MM.1S (cell line): Measurements from ENCODE around the gene RPS6KA4.

Source experiments
- DNase-seq: peaks from one replicate; pipeline ENCODE4 v3.0.0-alpha.2; 2015
- H2AFZ ChIP-seq: fragments of 300-600 bp; sonication (generic); 2 replicates; pipeline ENCODE4 v1.6.0; 2016; ENCODE audit warnings: antibody characterized with exemption, low read length
- H3F3A ChIP-seq: fragments of 300-600 bp; sonication (generic); 2 replicates; pipeline ENCODE4 v1.6.1; 2016; ENCODE audit warnings: mild to moderate bottlenecking, antibody characterized with exemption, low read length, moderate library complexity, mixed read lengths; ENCODE audit not compliant: insufficient read depth
- H3K27ac ChIP-seq: fragments of 300-600 bp; sonication (generic); 2 replicates; pipeline ENCODE4 v1.5.1; 2016; ENCODE audit warnings: mild to moderate bottlenecking, low read length
- H3K27me3 ChIP-seq: fragments of 300-600 bp; sonication (generic); replicated peaks from 2 replicates; pipeline ENCODE4 v1.6.0; 2016; ENCODE audit warnings: low read length; ENCODE audit not compliant: insufficient read depth
- H3K36me3 ChIP-seq: fragments of 300-600 bp; sonication (generic); replicated peaks from 2 replicates; pipeline ENCODE4 v1.6.1; 2016; ENCODE audit warnings: mild to moderate bottlenecking, low read length, mixed read lengths; ENCODE audit not compliant: insufficient read depth
- H3K4me1 ChIP-seq: fragments of 300-600 bp; sonication (generic); 2 replicates; pipeline ENCODE4 v1.6.1; 2016; ENCODE audit warnings: low read length, mixed read lengths
- H3K4me2 ChIP-seq: fragments of 300-600 bp; sonication (generic); 2 replicates; pipeline ENCODE4 v1.6.0; 2016; ENCODE audit warnings: low read depth, low read length
- H3K4me3 ChIP-seq: fragments of 300-600 bp; sonication (generic); 2 replicates; pipeline ENCODE4 v1.5.1; 2016; ENCODE audit warnings: low read length, mixed read lengths
- H3K79me2 ChIP-seq: fragments of 300-600 bp; sonication (generic); 2 replicates; pipeline ENCODE4 v1.6.1; 2016; ENCODE audit warnings: mixed run types, low read length, mixed read lengths
- H3K9ac ChIP-seq: fragments of 300-600 bp; sonication (generic); 2 replicates; pipeline ENCODE4 v1.6.1; 2016; ENCODE audit warnings: low read length, mixed read lengths
- H3K9me2 ChIP-seq: fragments of 300-600 bp; sonication (generic); replicated peaks from 2 replicates; pipeline ENCODE4 v1.6.1; 2016; ENCODE audit warnings: mild to moderate bottlenecking, low read length, mixed read lengths; ENCODE audit not compliant: insufficient read depth
- H3K9me3 ChIP-seq: fragments of 300-600 bp; sonication (generic); replicated peaks from 2 replicates; pipeline ENCODE4 v1.6.1; 2016; ENCODE audit warnings: mild to moderate bottlenecking, low read length, mixed read lengths; ENCODE audit not compliant: insufficient read depth
- H4K20me1 ChIP-seq: fragments of 300-600 bp; sonication (generic); 2 replicates; pipeline ENCODE4 v1.6.1; 2016; ENCODE audit warnings: mild to moderate bottlenecking, low read length, moderate library complexity, mixed read lengths; ENCODE audit not compliant: insufficient read depth
- CTCF ChIP-seq: fragments of 300-600 bp; sonication (generic); IDR thresholded peaks from 2 replicates; pipeline ENCODE4 v1.5.1; 2016; ENCODE audit warnings: antibody characterized with exemption, low read length, mixed read lengths
- EZH2 ChIP-seq: fragments of 300-600 bp; sonication (generic); optimal IDR thresholded peaks from 2 replicates; pipeline ENCODE3; 2017; ENCODE audit warnings: low read depth, mild to moderate bottlenecking, antibody characterized with exemption, low read length, mixed read lengths
- EZH2phosphoT487 ChIP-seq: fragments of 300-600 bp; sonication (generic); IDR thresholded peaks from 2 replicates; pipeline ENCODE4 v1.6.1; 2018; ENCODE audit warnings: antibody characterized with exemption, low read length

The RPS6KA4 gene

GRCh38 chr11:64366751-64367150 is 7.8 kb downstream of the RPS6KA4 start:
- Histone ChIP-seq H3K9ac (no peak overlapping the region), H2AFZ (no peak overlapping the region), H3K4me1 (peaks cover 2% of the 10 kb centered on the region; the same call in 1 of the 2 replicates), H3K79me2 (no peaks in the 10 kb centered on the region), H3K36me3 (no peaks in the 10 kb centered on the region; the same call in 1 of the 2 replicates), H3K4me3 (no peak overlapping the region), H3K4me2 (no peak overlapping the region), H3K27ac (no peak overlapping the region), H3K9me3 (no peaks in the 10 kb centered on the region), H3K27me3 (no peaks in the 10 kb centered on the region), H4K20me1 (no peaks in the 10 kb centered on the region), H3K9me2 (no peaks in the 10 kb centered on the region), H3F3A (no peaks in the 10 kb centered on the region)
- no peak for TF ChIP-seq EZH2
- DNase-seq: no peak

GRCh38 chr11:64367931-64368672 is 9.1 kb downstream of the RPS6KA4 start:
- H3F3A ChIP-seq: no peaks in the 10 kb centered on the region
- no peak overlapping the region for H3K9ac ChIP-seq
- no peaks in the 10 kb centered on the region for H3K9me2 ChIP-seq
- no peak overlapping the region for H3K27ac ChIP-seq
- no peak overlapping the region for H3K4me3 ChIP-seq
- H3K4me1 ChIP-seq: no peaks in the 10 kb centered on the region
- no peak overlapping the region for H2AFZ ChIP-seq
- no peaks in the 10 kb centered on the region for H3K79me2 ChIP-seq
- H3K27me3 ChIP-seq: no peaks in the 10 kb centered on the region
- DNase-seq: no peak
- no peak for TF ChIP-seq EZH2
- TF ChIP-seq EZH2phosphoT487: no peak
- TF ChIP-seq CTCF: no peak
- no peaks in the 10 kb centered on the region for H4K20me1 ChIP-seq
- no peaks in the 10 kb centered on the region for H3K36me3 ChIP-seq
- H3K9me3 ChIP-seq: no peaks in the 10 kb centered on the region
- no peak overlapping the region for H3K4me2 ChIP-seq

- H3K9me2 ChIP-seq: no peaks in the 10 kb centered on the region
- H3K27me3 ChIP-seq: no peaks in the 10 kb centered on the region
- no peaks in the 10 kb centered on the region for H3K79me2 ChIP-seq
- DNase-seq: no peak
- H2AFZ ChIP-seq: no peak overlapping the region
- no peaks in the 10 kb centered on the region for H3K9me3 ChIP-seq
- H3K4me2 ChIP-seq: no peak overlapping the region
- H3K36me3 ChIP-seq: no peaks in the 10 kb centered on the region
- H3K4me1 ChIP-seq: no peaks in the 10 kb centered on the region
- H3F3A ChIP-seq: no peaks in the 10 kb centered on the region
- H3K4me3 ChIP-seq: no peak overlapping the region
- H3K27ac ChIP-seq: no peak overlapping the region
- no peak overlapping the region for H3K9ac ChIP-seq
- TF ChIP-seq EZH2phosphoT487 (no peak), CTCF (no peak), EZH2 (no peak)
- no peaks in the 10 kb centered on the region for H4K20me1 ChIP-seq
Measured at GRCh38 chr11:64368673-64369074, 9.7 kb downstream of the RPS6KA4 start.
